ENCODE data around the gene TMEM54.

The TMEM54 gene

GRCh38 chr1:32869923-32870614 lies 31.1 kb downstream of the TMEM54 start:
- Histone ChIP-seq H3K9me2 (replicated peaks; ENCODE audit: insufficient read depth, low read length) (no peaks in the 10 kb centered on the region), H3K9ac (ENCODE audit: low read length) (no peak overlapping the region), H3K4me2 (ENCODE audit: low read depth, low read length, poor library complexity, severe bottlenecking) (no peak overlapping the region), H4K20me1 (ENCODE audit: low read depth, low read length) (no peaks in the 10 kb centered on the region), H3K4me3 (ENCODE audit: insufficient read depth, low read length, poor library complexity, severe bottlenecking) (no peak overlapping the region), H3K9me3 (ENCODE audit: insufficient read depth, low read length) (no peaks in the 10 kb centered on the region), H3K27me3 (ENCODE audit: low read length) (0 out of 2 replicates have a peak, but pooled peaks cover 4% of the 10 kb centered on the region), H2AFZ (ENCODE audit: low read depth, low read length, severe bottlenecking) (no peak overlapping the region), H3K36me3 (ENCODE audit: low read length) (no peaks in the 10 kb centered on the region), H3K79me2 (ENCODE audit: insufficient read depth, low read length) (no peaks in the 10 kb centered on the region), H3K27ac (ENCODE audit: low read depth, low read length) (no peak overlapping the region), H3F3A (ENCODE audit: insufficient read depth) (no peaks in the 10 kb centered on the region)
- TF ChIP-seq CTCF (IDR thresholded peaks at IDR 0.05; ENCODE audit: insufficient read depth, low read length, poor library complexity, severe bottlenecking): no peak
- no peak for TF ChIP-seq EZH2phosphoT487 (conservative IDR thresholded peaks at IDR 0.05; ENCODE audit: low read length)

GRCh38 chr1:32868806-32869455 lies 32.3 kb downstream of the TMEM54 start:
- no peaks in the 10 kb centered on the region for H3K9me3 ChIP-seq (ENCODE audit: insufficient read depth, low read length)
- H3K27ac ChIP-seq (ENCODE audit: low read depth, low read length): no peak overlapping the region
- H3F3A ChIP-seq (ENCODE audit: insufficient read depth): no peaks in the 10 kb centered on the region
- H3K4me2 ChIP-seq (ENCODE audit: low read depth, low read length, poor library complexity, severe bottlenecking): no peak overlapping the region
- H3K4me3 ChIP-seq (ENCODE audit: insufficient read depth, low read length, poor library complexity, severe bottlenecking): no peak overlapping the region
- no peak overlapping the region for H2AFZ ChIP-seq (ENCODE audit: low read depth, low read length, severe bottlenecking)
- H3K27me3 ChIP-seq (ENCODE audit: low read length): no peaks in the 10 kb centered on the region
- H3K9ac ChIP-seq (ENCODE audit: low read length): no peak overlapping the region
- TF ChIP-seq CTCF (IDR thresholded peaks at IDR 0.05; ENCODE audit: insufficient read depth, low read length, poor library complexity, severe bottlenecking) (no peak), EZH2phosphoT487 (conservative IDR thresholded peaks at IDR 0.05; ENCODE audit: low read length) (no peak)
- H3K36me3 ChIP-seq (ENCODE audit: low read length): no peaks in the 10 kb centered on the region
- H3K9me2 ChIP-seq (replicated peaks; ENCODE audit: insufficient read depth, low read length): no peaks in the 10 kb centered on the region
- H3K79me2 ChIP-seq (ENCODE audit: insufficient read depth, low read length): no peaks in the 10 kb centered on the region
- H4K20me1 ChIP-seq (ENCODE audit: low read depth, low read length): no peaks in the 10 kb centered on the region

DNA sequence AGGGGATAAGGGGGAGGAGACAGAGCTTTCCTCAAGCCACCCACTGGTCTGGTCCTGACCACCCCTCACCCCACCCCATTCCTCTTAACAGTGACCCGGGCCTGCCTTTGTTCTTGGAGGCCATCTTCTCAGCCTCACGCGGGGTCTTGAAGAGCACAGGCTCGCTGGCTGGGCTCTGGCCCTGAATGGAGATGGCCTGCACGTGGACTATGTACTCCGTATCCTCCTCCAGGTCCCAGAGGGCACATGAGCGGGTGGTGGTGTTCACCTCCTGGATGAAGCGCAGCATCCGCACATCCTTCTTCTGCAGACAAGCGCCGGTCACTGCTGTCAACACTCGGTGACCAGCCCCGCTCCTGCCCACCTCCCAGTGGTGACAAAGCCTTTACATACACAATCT lies 33.1 kb downstream of the TMEM54 start:
- Histone ChIP-seq H3K36me3 (ENCODE audit: low read length) (no peaks in the 10 kb centered on the region), H3K9ac (ENCODE audit: low read length) (no peak overlapping the region), H3F3A (ENCODE audit: insufficient read depth) (no peaks in the 10 kb centered on the region), H3K27me3 (ENCODE audit: low read length) (no peaks in the 10 kb centered on the region), H3K9me3 (ENCODE audit: insufficient read depth, low read length) (no peaks in the 10 kb centered on the region), H3K79me2 (ENCODE audit: insufficient read depth, low read length) (no peaks in the 10 kb centered on the region), H3K4me2 (ENCODE audit: low read depth, low read length, poor library complexity, severe bottlenecking) (no peak overlapping the region), H4K20me1 (ENCODE audit: low read depth, low read length) (no peaks in the 10 kb centered on the region), H3K4me3 (ENCODE audit: insufficient read depth, low read length, poor library complexity, severe bottlenecking) (no peak overlapping the region), H3K27ac (ENCODE audit: low read depth, low read length) (no peak overlapping the region), H2AFZ (ENCODE audit: low read depth, low read length, severe bottlenecking) (no peak overlapping the region), H3K9me2 (replicated peaks; ENCODE audit: insufficient read depth, low read length) (no peaks in the 10 kb centered on the region)
- TF ChIP-seq EZH2phosphoT487 (conservative IDR thresholded peaks at IDR 0.05; ENCODE audit: low read length): no peak
- TF ChIP-seq CTCF (IDR thresholded peaks at IDR 0.05; ENCODE audit: insufficient read depth, low read length, poor library complexity, severe bottlenecking): no peak
